IMR-90 (cell line): ENCODE results near the gene MMEL1. TPM values are rescaled to one million over a fixed set of nuclear protein-coding genes. Genes with fewer than 3 reads are reported as not detected.
"Not testable (repeated sequence)": the region's sequence is repeated elsewhere in the genome, so short reads cannot be mapped to it uniquely, and the experiment has no call there.

Source experiments
- ATAC-seq: fragments of 200-7000 bp; cut with Tn5 transposase; 2 replicates; pipeline ENCODE4 v1.9.1; 2020; ENCODE audit warnings: low read depth, mild to moderate bottlenecking, moderate library complexity
- BruUV-seq: library from RNA; stranded (reverse); fragments of 400-500 nt; replicated peaks from 2 replicates; lab custom pipeline; 2021; lab: Mats Ljungman, UMichigan
- CTCF ChIA-PET: fragments of 300-600 bp; formaldehyde crosslinking; extraction: SDS; loops from one replicate; lab custom pipeline; 2021; ENCODE audit warnings: antibody characterized with exemption; lab: Yijun Ruan, JAX
- POLR2A ChIA-PET: fragments of 300-600 bp; sonication (Branson Sonifier 250); formaldehyde crosslinking; loops from one replicate; lab custom pipeline; 2022; ENCODE audit warnings: antibody characterized with exemption; ENCODE audit not compliant: unreplicated experiment; lab: Charles Lee
- DNase-seq: peaks from one replicate; pipeline ENCODE4 v3.0.0; 2013
- H2AFZ ChIP-seq: replicated peaks from 2 replicates; pipeline ENCODE3; 2013; ENCODE audit warnings: low read length, mild to moderate bottlenecking; ENCODE audit not compliant: poor library complexity
- H2AK5ac ChIP-seq: 2 replicates; pipeline ENCODE4 v1.6.1; 2013; ENCODE audit warnings: low read depth, low read length, inconsistent platforms
- H2AK9ac ChIP-seq: replicated peaks from 2 replicates; pipeline ENCODE3; 2013; ENCODE audit warnings: mild to moderate bottlenecking, low read depth, low read length, moderate library complexity; ENCODE audit not compliant: poor library complexity
- H2BK120ac ChIP-seq: 2 replicates; pipeline ENCODE4 v1.6.1; 2013; ENCODE audit warnings: low read depth, low read length, inconsistent platforms
- H2BK15ac ChIP-seq: 3 replicates; pipeline ENCODE4 v1.6.1; 2013; ENCODE audit warnings: low read depth, low read length, inconsistent platforms
- H2BK20ac ChIP-seq: 2 replicates; pipeline ENCODE4 v1.6.1; 2013; ENCODE audit warnings: low read depth, mild to moderate bottlenecking, inconsistent platforms, low read length, moderate library complexity
- H2BK5ac ChIP-seq: 2 replicates; pipeline ENCODE4 v1.6.1; 2013; ENCODE audit warnings: mild to moderate bottlenecking, low read depth, low read length, inconsistent platforms; ENCODE audit not compliant: poor library complexity, severe bottlenecking
- H3K14ac ChIP-seq: replicated peaks from 2 replicates; pipeline ENCODE4 v1.6.1; 2013; ENCODE audit warnings: low read depth, low read length, inconsistent platforms
- H3K18ac ChIP-seq: 2 replicates; pipeline ENCODE4 v1.6.1; 2013; ENCODE audit warnings: low read depth, low read length, control low read depth
- H3K23ac ChIP-seq: 2 replicates; pipeline ENCODE4 v1.6.1; 2013; ENCODE audit warnings: low read depth, low read length, inconsistent platforms
- H3K27ac ChIP-seq: 2 replicates; pipeline ENCODE4 v1.5.1; 2013; ENCODE audit warnings: mild to moderate bottlenecking, control low read depth, low read length; ENCODE audit not compliant: insufficient read depth
- H3K27me3 ChIP-seq: 2 replicates; pipeline ENCODE4 v1.6.1; 2013; ENCODE audit warnings: low read length; ENCODE audit not compliant: control insufficient read depth, insufficient read depth
- H3K36me3 ChIP-seq: 2 replicates; pipeline ENCODE4 v1.6.1; 2013; ENCODE audit warnings: low read length, mixed read lengths; ENCODE audit not compliant: control insufficient read depth, insufficient read depth
- H3K4ac ChIP-seq: 2 replicates; pipeline ENCODE4 v1.6.1; 2013; ENCODE audit warnings: low read depth, low read length, inconsistent platforms
- H3K4me1 ChIP-seq: 2 replicates; pipeline ENCODE4 v1.6.1; 2013; ENCODE audit warnings: low read length, mixed read lengths; ENCODE audit not compliant: control insufficient read depth, insufficient read depth
- H3K4me2 ChIP-seq: 2 replicates; pipeline ENCODE4 v1.6.1; 2013; ENCODE audit warnings: low read depth, mild to moderate bottlenecking, control low read depth, low read length, moderate library complexity
- H3K4me3 ChIP-seq: 2 replicates; pipeline ENCODE4 v1.5.1; 2013; ENCODE audit warnings: low read depth, mild to moderate bottlenecking, control low read depth, low read length, moderate library complexity; ENCODE audit not compliant: insufficient read depth
- H3K56ac ChIP-seq: 2 replicates; pipeline ENCODE4 v1.6.1; 2013; ENCODE audit warnings: low read length, inconsistent platforms; ENCODE audit not compliant: insufficient read depth; ENCODE audit errors: extremely low read depth
- H3K79me1 ChIP-seq, 2 experiments: 2 replicates each; pipeline ENCODE4 v1.6.1; 2013; ENCODE audit warnings: low read length in 2 of 2, inconsistent platforms in 1 of 2, low read depth in 1 of 2
- H3K9ac ChIP-seq: 2 replicates; pipeline ENCODE4 v1.6.1; 2013; ENCODE audit warnings: low read depth, low read length, control low read depth
- H3K9me1 ChIP-seq: 2 replicates; pipeline ENCODE4 v1.6.1; 2013; ENCODE audit warnings: low read length, inconsistent platforms; ENCODE audit not compliant: insufficient read depth
- H3K9me3 ChIP-seq: 2 replicates; pipeline ENCODE4 v1.6.1; 2013; ENCODE audit warnings: low read length; ENCODE audit not compliant: control insufficient read depth, insufficient read depth
- H4K20me1 ChIP-seq: 2 replicates; pipeline ENCODE4 v1.6.1; 2013; ENCODE audit warnings: low read length, inconsistent platforms; ENCODE audit not compliant: insufficient read depth
- H4K5ac ChIP-seq: 2 replicates; pipeline ENCODE4 v1.6.1; 2013; ENCODE audit warnings: mild to moderate bottlenecking, low read depth, low read length, control low read depth
- H4K8ac ChIP-seq, 2 experiments: 2 replicates each; pipeline ENCODE4 v1.6.1; 2013; ENCODE audit warnings: low read depth in 2 of 2, low read length in 2 of 2, control low read depth in 1 of 2, inconsistent platforms in 1 of 2
- H4K91ac ChIP-seq: 2 replicates; pipeline ENCODE4 v1.6.1; 2013; ENCODE audit warnings: low read depth, low read length, inconsistent platforms; ENCODE audit not compliant: insufficient read depth
- WGBS, 2 experiments: methylation state at CpG; one replicate each; pipeline versions ENCODE4 v1.1.5 to v1.1.7; 2013; ENCODE audit warnings: missing lambda C conversion rate in 2 of 2; ENCODE audit not compliant: insufficient read length in 1 of 2; ENCODE audit errors: extremely low coverage in 2 of 2; 5-methylcytosine and 5-hydroxymethylcytosine counted together
- dilution Hi-C: fragments of 300-500 bp; cut with HindIII; formaldehyde crosslinking; loops from one replicate; pipeline ENCODE4 v1.14.3; 2018; ENCODE audit warnings: low sequenced_read_pairs; ENCODE audit not compliant: unreplicated experiment
- in situ Hi-C: fragments of 300-500 bp; cut with MboI; formaldehyde crosslinking; loops from 3 replicates; pipeline ENCODE4 v1.14.3; 2019; ENCODE audit warnings: low sequenced_read_pairs, inconsistent platforms, mixed read lengths
- intact Hi-C: fragments of 100-400 bp; cut with micrococcal nuclease; formaldehyde crosslinking; loops from 2 replicates; pipeline ENCODE4 v1.10.0; 2022
- polyA plus RNA-seq, 3 experiments: library from polyadenylated mRNA; depleted of rRNA; stranded (reverse); fragments of >200 nt; gene quantifications; 2 replicates each; pipeline ENCODE4 v1.2.3, GENCODE V29; 2012; ENCODE audit warnings: low replicate concordance in 1 of 3
- total RNA-seq: library from RNA; depleted of rRNA; stranded (reverse); fragments of >200 nt; gene quantifications from 2 replicates; pipeline ENCODE4 v1.2.3, GENCODE V29; 2012

The MMEL1 gene
- total and polyA plus RNA-seq, 2 of the 4 experiments (the other 2 are of a cell fraction): under 0.01 to 0.12 TPM

- H2BK20ac ChIP-seq, H3K56ac ChIP-seq, H3K27me3 ChIP-seq, H3K36me3 ChIP-seq, BruUV-seq, H4K8ac ChIP-seq, H3K4me1 ChIP-seq, H2BK15ac ChIP-seq, H3K23ac ChIP-seq, H2AFZ ChIP-seq, H3K4me3 ChIP-seq, in situ Hi-C loops, H3K18ac ChIP-seq, H3K4ac ChIP-seq, ATAC-seq, POLR2A ChIA-PET, H3K4me2 ChIP-seq, H3K27ac ChIP-seq, H3K9me3 ChIP-seq, H2BK120ac ChIP-seq, intact Hi-C loops, CTCF ChIA-PET, DNase-seq, H2AK5ac ChIP-seq, H3K9me1 ChIP-seq, H4K91ac ChIP-seq, H2BK5ac ChIP-seq, H3K9ac ChIP-seq, H4K20me1 ChIP-seq, H2AK9ac ChIP-seq, dilution Hi-C loops, H3K14ac ChIP-seq, H3K79me1 ChIP-seq, H4K5ac ChIP-seq: not testable (repeated sequence)
- WGBS, 2 experiments: 83% methylated on average over 5 of the region's 9 CpGs; no CpG with 5 or more reads in 1 of the 2 experiments
Observed at GRCh38 chr1:2551544-2551943, 81.3 kb downstream of the MMEL1 start.

GRCh38 chr1:2550309-2550861, 82.4 kb downstream of the MMEL1 start:
- intact Hi-C loops, POLR2A ChIA-PET, in situ Hi-C loops, H4K8ac ChIP-seq, dilution Hi-C loops, H4K5ac ChIP-seq, H2AK5ac ChIP-seq, H3K4me3 ChIP-seq, H3K56ac ChIP-seq, H2AK9ac ChIP-seq, H2AFZ ChIP-seq, H3K9me1 ChIP-seq, ATAC-seq, H3K4ac ChIP-seq, H3K4me2 ChIP-seq, H3K27ac ChIP-seq, H2BK5ac ChIP-seq, H3K36me3 ChIP-seq, DNase-seq, H3K9me3 ChIP-seq, CTCF ChIA-PET, H3K9ac ChIP-seq, H3K27me3 ChIP-seq, H4K20me1 ChIP-seq, H2BK15ac ChIP-seq, H3K14ac ChIP-seq, H3K23ac ChIP-seq, H2BK20ac ChIP-seq, BruUV-seq, H4K91ac ChIP-seq, H3K18ac ChIP-seq, H2BK120ac ChIP-seq: not testable (repeated sequence)
- 33% methylated on average over 3 of the region's 12 CpGs; no CpG with 5 or more reads in 1 of the 2 experiments for WGBS, 2 experiments
- Histone ChIP-seq H3K4me1 (peaks cover 10% of the 10 kb centered on the region), H3K79me1 (peaks cover 0 to 10% of the 10 kb centered on the region in 2 experiments; a peak in 1 of 4 replicates)
